Measurements from ENCODE around the gene RARG. TPM values are rescaled to one million over a fixed set of nuclear protein-coding genes. Genes with fewer than 3 reads are reported as not detected.

The RARG gene
- total RNA-seq, 1 experiment from 2014 or later, result 14.0 TPM

- Histone ChIP-seq H3K36me3 (ENCODE audit: insufficient read depth, low read length, poor library complexity, severe bottlenecking) (peaks cover 21% of the 10 kb centered on the region), H3K4me1 (ENCODE audit: insufficient read depth, low read length, poor library complexity, severe bottlenecking) (no peaks in the 10 kb centered on the region), H3K4me3 (ENCODE audit: low read depth, low read length, poor library complexity, severe bottlenecking) (no peak overlapping the region), H3K27me3 (replicated peaks; ENCODE audit: insufficient read depth, low read depth, low read length, poor library complexity) (no peaks in the 10 kb centered on the region), H3K9me3 (ENCODE audit: low read depth, low read length, poor library complexity, severe bottlenecking) (no peaks in the 10 kb centered on the region), H3K27ac (ENCODE audit: low read depth, low read length, poor library complexity, severe bottlenecking) (no peak overlapping the region)
- POLR2A ChIA-PET (ENCODE audit: low non-redundant PET), result interaction anchor here (0.6 kb wide), 1 partner anchor 64 kb away, joined by 4 read pairs; no protein-coding TSS in a partner anchor
- no peak for DNase-seq (ENCODE audit: low spot score)
- intact Hi-C loops (cut with micrococcal nuclease; ENCODE audit: unreplicated experiment), result no loop called here
- TF ChIP-seq CTCF (conservative IDR thresholded peaks at IDR 0.05; ENCODE audit: low read depth, low read length), result no peak
- no peak for TF ChIP-seq EZH2 (IDR thresholded peaks at IDR 0.05; ENCODE audit: borderline replicate concordance, low read depth, low read length, poor library complexity, severe bottlenecking)
- BruUV-seq (replicated peaks), result no TSS peak
- CTCF ChIA-PET, result interaction anchor here (0.6 to 2.3 kb wide), 2 partner anchors 15 to 125 kb away, joined by 3 to 14 read pairs; no protein-coding TSS in a partner anchor
Measured at GRCh38 chr12:53191096-53191884, 40.7 kb downstream of the RARG start.

DNA sequence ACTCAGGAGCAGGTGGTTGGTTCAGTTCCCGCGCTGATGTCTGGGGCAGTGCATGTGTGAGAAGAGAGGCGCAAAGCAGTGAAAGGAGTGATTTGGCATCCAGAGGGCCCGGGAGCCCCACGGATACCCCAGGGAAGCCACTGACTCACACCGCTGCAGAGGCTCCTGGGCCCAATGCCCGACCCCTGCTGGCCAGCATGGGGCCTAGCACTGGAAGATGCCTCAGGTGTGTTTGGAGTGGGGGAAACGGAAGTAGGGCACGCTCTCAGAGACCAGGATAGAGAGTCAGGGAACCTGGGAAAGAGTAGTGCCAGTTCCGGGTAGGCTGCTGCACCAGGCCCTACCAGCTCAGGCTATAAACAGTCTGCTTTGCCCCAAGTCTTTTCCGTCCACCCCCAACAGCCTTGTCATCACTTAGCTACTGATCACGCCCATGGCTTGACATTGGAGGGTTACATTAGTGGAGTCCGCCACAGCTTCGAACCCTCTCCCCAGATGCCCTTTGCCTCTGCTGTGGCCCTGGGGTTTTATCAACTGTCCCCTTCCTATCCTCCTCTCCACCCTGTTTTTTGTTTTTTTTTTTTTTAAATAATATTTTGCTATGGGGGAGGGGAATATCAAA is 41.8 kb downstream of the RARG start:
- Histone ChIP-seq H3K36me3 (ENCODE audit: insufficient read depth, low read length, poor library complexity, severe bottlenecking) (peaks cover 32% of the 10 kb centered on the region), H3K4me3 (ENCODE audit: low read depth, low read length, poor library complexity, severe bottlenecking) (no peak overlapping the region), H3K27ac (ENCODE audit: low read depth, low read length, poor library complexity, severe bottlenecking) (no peak overlapping the region), H3K4me1 (ENCODE audit: insufficient read depth, low read length, poor library complexity, severe bottlenecking) (no peaks in the 10 kb centered on the region), H3K27me3 (replicated peaks; ENCODE audit: insufficient read depth, low read depth, low read length, poor library complexity) (no peaks in the 10 kb centered on the region), H3K9me3 (ENCODE audit: low read depth, low read length, poor library complexity, severe bottlenecking) (no peaks in the 10 kb centered on the region)
- CTCF ChIA-PET, result interaction anchor here (2.3 kb wide), 1 partner anchor 124 kb away, joined by 14 read pairs; no protein-coding TSS in a partner anchor
- DNase-seq (ENCODE audit: low spot score), result peak; percentile 74
- BruUV-seq (replicated peaks), result TSS peak; percentile 13
- intact Hi-C loops (cut with micrococcal nuclease; ENCODE audit: unreplicated experiment), result no loop called here
- POLR2A ChIA-PET (ENCODE audit: low non-redundant PET), result interaction anchor here (0.6 to 0.7 kb wide), 2 partner anchors 30 to 44 kb away, joined by 3 to 7 read pairs; no protein-coding TSS in a partner anchor
- TF ChIP-seq CTCF (conservative IDR thresholded peaks at IDR 0.05; ENCODE audit: low read depth, low read length) (peak; percentile 76), EZH2 (IDR thresholded peaks at IDR 0.05; ENCODE audit: borderline replicate concordance, low read depth, low read length, poor library complexity, severe bottlenecking) (no peak)

DNA sequence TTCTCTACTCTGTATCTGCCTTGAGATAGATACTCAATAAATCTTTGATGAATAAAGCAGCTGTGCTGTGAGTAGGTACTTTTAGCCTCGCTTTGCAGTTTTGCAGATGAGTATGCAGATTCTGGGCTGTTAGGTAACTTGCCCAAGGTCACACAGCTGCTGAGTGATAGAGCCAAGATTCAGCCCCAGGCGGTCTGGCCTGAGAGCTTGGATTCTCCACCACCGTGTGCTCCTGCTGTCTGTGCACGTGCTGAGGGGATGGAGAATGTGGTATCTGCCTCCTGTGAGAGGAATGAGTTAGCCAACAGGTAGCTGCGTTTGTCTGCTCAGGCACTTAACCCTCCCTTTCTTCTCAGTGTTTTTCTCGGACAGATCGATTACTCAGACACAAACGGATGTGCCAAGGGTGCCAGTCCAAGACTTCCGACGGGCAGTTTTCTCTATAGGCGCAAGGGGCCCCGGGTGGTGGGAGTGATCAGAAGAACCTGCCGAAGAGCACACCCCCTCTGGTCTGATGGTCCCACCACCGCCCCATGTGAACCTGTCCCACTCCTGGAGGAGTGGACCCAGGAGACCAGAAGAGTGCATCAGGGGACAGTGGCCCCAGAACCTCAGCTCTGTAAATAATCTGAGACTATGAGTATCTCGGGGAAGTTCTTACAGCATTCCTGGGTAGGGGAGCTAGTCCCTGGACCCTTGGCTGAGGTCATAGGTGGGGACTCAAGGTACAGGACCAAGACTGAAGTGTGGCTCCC is 44.7 kb downstream of the RARG start:
- Histone ChIP-seq H3K36me3 (ENCODE audit: insufficient read depth, low read length, poor library complexity, severe bottlenecking) (peaks cover 57% of the 10 kb centered on the region), H3K27me3 (replicated peaks; ENCODE audit: insufficient read depth, low read depth, low read length, poor library complexity) (no peaks in the 10 kb centered on the region), H3K27ac (ENCODE audit: low read depth, low read length, poor library complexity, severe bottlenecking) (no peak overlapping the region), H3K4me1 (ENCODE audit: insufficient read depth, low read length, poor library complexity, severe bottlenecking) (peaks cover 14% of the 10 kb centered on the region), H3K9me3 (ENCODE audit: low read depth, low read length, poor library complexity, severe bottlenecking) (no peaks in the 10 kb centered on the region), H3K4me3 (ENCODE audit: low read depth, low read length, poor library complexity, severe bottlenecking) (no peak overlapping the region)
- ChIA-PET CTCF (interaction anchor here (0.9 kb wide), 1 partner anchor 121 kb away, joined by 3 read pairs; no protein-coding TSS in a partner anchor), POLR2A (ENCODE audit: low non-redundant PET) (interaction anchor here (0.8 to 1.2 kb wide), 2 partner anchors 8 to 1380 kb away, joined by 3 to 4 read pairs; no protein-coding TSS in a partner anchor)
- no peak for TF ChIP-seq EZH2 (IDR thresholded peaks at IDR 0.05; ENCODE audit: borderline replicate concordance, low read depth, low read length, poor library complexity, severe bottlenecking)
- BruUV-seq (replicated peaks), result no TSS peak
- intact Hi-C loops (cut with micrococcal nuclease; ENCODE audit: unreplicated experiment), result no loop called here
- no peak for DNase-seq (ENCODE audit: low spot score)
